H9 (cell line): ENCODE measurements around the gene HP1BP3. TPM values are rescaled to one million over a fixed set of nuclear protein-coding genes. Genes with fewer than 3 reads are reported as not detected.

Source experiments
- DNase-seq: peaks from one replicate; pipeline ENCODE4 v3.0.0-alpha.2; 2017
- H2AFZ ChIP-seq: one replicate; pipeline ENCODE4 v1.6.1; 2013; ENCODE audit warnings: mild to moderate bottlenecking, low read length, control low read depth, moderate library complexity
- H2AK5ac ChIP-seq: 2 replicates; pipeline ENCODE4 v1.6.1; 2013; ENCODE audit warnings: low read length, control low read depth, mixed read lengths; ENCODE audit not compliant: insufficient read length
- H2BK120ac ChIP-seq: one replicate; pipeline ENCODE4 v1.6.1; 2013; ENCODE audit warnings: low read depth, mild to moderate bottlenecking, low read length, control low read depth, inconsistent platforms; ENCODE audit not compliant: poor library complexity, severe bottlenecking
- H2BK12ac ChIP-seq: 2 replicates; pipeline ENCODE4 v1.6.1; 2013; ENCODE audit warnings: low read length, control low read depth, mixed read lengths, low read depth; ENCODE audit not compliant: insufficient read length
- H2BK15ac ChIP-seq: 2 replicates; pipeline ENCODE4 v1.6.1; 2013; ENCODE audit warnings: low read depth, low read length, control low read depth
- H2BK20ac ChIP-seq: one replicate; pipeline ENCODE4 v1.6.1; 2013; ENCODE audit warnings: low read depth, mild to moderate bottlenecking, low read length, control low read depth, inconsistent platforms; ENCODE audit not compliant: poor library complexity, severe bottlenecking
- H2BK5ac ChIP-seq: 2 replicates; pipeline ENCODE4 v1.6.1; 2013; ENCODE audit warnings: low read length, control low read depth, mixed read lengths; ENCODE audit not compliant: insufficient read length
- H3K14ac ChIP-seq: 2 replicates; pipeline ENCODE4 v1.6.1; 2013; ENCODE audit warnings: low read length, control low read depth; ENCODE audit not compliant: insufficient read depth
- H3K18ac ChIP-seq: 2 replicates; pipeline ENCODE4 v1.6.1; 2013; ENCODE audit warnings: low read depth, mild to moderate bottlenecking, mixed read lengths, low read length, control low read depth; ENCODE audit not compliant: insufficient read length
- H3K23ac ChIP-seq: 2 replicates; pipeline ENCODE4 v1.6.1; 2013; ENCODE audit warnings: low read length, control low read depth, mixed read lengths, low read depth; ENCODE audit not compliant: insufficient read length
- H3K23me2 ChIP-seq: 2 replicates; pipeline ENCODE4 v1.6.1; 2013; ENCODE audit warnings: low read depth, mild to moderate bottlenecking, mixed read lengths, low read length, control low read depth; ENCODE audit not compliant: insufficient read length, poor library complexity, severe bottlenecking
- H3K27ac ChIP-seq: 2 replicates; pipeline ENCODE4 v1.5.1; 2013; ENCODE audit warnings: low read length, control low read depth, mixed read lengths, low read depth; ENCODE audit not compliant: insufficient read length
- H3K27me3 ChIP-seq: 2 replicates; pipeline ENCODE4 v1.6.1; 2013; ENCODE audit warnings: low read length, control low read depth, inconsistent platforms; ENCODE audit not compliant: insufficient read depth
- H3K4ac ChIP-seq: 2 replicates; pipeline ENCODE4 v1.6.1; 2013; ENCODE audit warnings: low read depth, mild to moderate bottlenecking, control low read depth, inconsistent platforms, low read length, moderate library complexity
- H3K4me1 ChIP-seq: 2 replicates; pipeline ENCODE4 v1.6.1; 2013; ENCODE audit warnings: low read length, control low read depth, inconsistent platforms; ENCODE audit not compliant: insufficient read depth
- H3K4me2 ChIP-seq: 2 replicates; pipeline ENCODE4 v1.6.1; 2013; ENCODE audit warnings: low read length, control low read depth, mixed read lengths; ENCODE audit not compliant: insufficient read length, insufficient read depth
- H3K56ac ChIP-seq: 2 replicates; pipeline ENCODE4 v1.6.1; 2013; ENCODE audit warnings: low read depth, mild to moderate bottlenecking, mixed read lengths, low read length, control low read depth; ENCODE audit not compliant: insufficient read length
- H3K79me1 ChIP-seq: 2 replicates; pipeline ENCODE4 v1.6.1; 2013; ENCODE audit warnings: low read depth, mild to moderate bottlenecking, moderate library complexity, low read length, control low read depth, inconsistent platforms; ENCODE audit not compliant: insufficient read depth, poor library complexity, severe bottlenecking
- H3K79me2 ChIP-seq: 2 replicates; pipeline ENCODE4 v1.6.1; 2013; ENCODE audit warnings: low read length, control low read depth, inconsistent platforms; ENCODE audit not compliant: insufficient read depth
- H3K9ac ChIP-seq: 2 replicates; pipeline ENCODE4 v1.6.1; 2013; ENCODE audit warnings: low read length, control low read depth, mixed read lengths; ENCODE audit not compliant: insufficient read length; ENCODE audit errors: extremely low read depth
- H3K9me3 ChIP-seq: one replicate; pipeline ENCODE4 v1.6.1; 2013; ENCODE audit warnings: low read depth, low read length, inconsistent platforms; ENCODE audit not compliant: control insufficient read depth
- H3T11ph ChIP-seq: one replicate; pipeline ENCODE4 v1.6.1; 2013; ENCODE audit warnings: mild to moderate bottlenecking, low read length, control low read depth, inconsistent platforms
- H4K20me1 ChIP-seq: one replicate; pipeline ENCODE4 v1.6.1; 2013; ENCODE audit not compliant: control insufficient read depth, insufficient read length, insufficient read depth
- H4K5ac ChIP-seq: 2 replicates; pipeline ENCODE4 v1.6.1; 2013; ENCODE audit warnings: low read depth, mild to moderate bottlenecking, mixed read lengths, low read length, control low read depth; ENCODE audit not compliant: insufficient read length
- H4K8ac ChIP-seq: replicated peaks from 2 replicates; pipeline ENCODE4 v1.6.1; 2013; ENCODE audit warnings: low read length, control low read depth, mixed read lengths, low read depth; ENCODE audit not compliant: insufficient read length
- H4K91ac ChIP-seq: 2 replicates; pipeline ENCODE4 v1.6.1; 2013; ENCODE audit warnings: low read depth, mild to moderate bottlenecking, moderate library complexity, mixed read lengths, low read length, control low read depth; ENCODE audit not compliant: insufficient read length
- H3K27ac Mint-ChIP-seq, 3 experiments: 2 replicates in 2 of 3; 3 replicates in 1 of 3; pipeline ENCODE4 v1.8.0; 2020 to 2021; ENCODE audit warnings: mixed read lengths in 3 of 3, mild to moderate bottlenecking in 1 of 3, moderate library complexity in 1 of 3
- H3K27me3 Mint-ChIP-seq: 2 replicates; pipeline ENCODE4 v1.8.0; 2021; ENCODE audit warnings: low read depth, mild to moderate bottlenecking, moderate library complexity, mixed read lengths
- H3K36me3 Mint-ChIP-seq, 3 experiments: 2 replicates in 2 of 3; 3 replicates in 1 of 3; pipeline ENCODE4 v1.8.0; 2020 to 2021; ENCODE audit warnings: low read depth in 3 of 3, mixed read lengths in 3 of 3; ENCODE audit not compliant: insufficient read depth in 1 of 3
- H3K4me1 Mint-ChIP-seq, 2 experiments: 2 replicates each; pipeline ENCODE4 v1.8.0; 2020; ENCODE audit warnings: mixed read lengths in 2 of 2
- H3K4me3 Mint-ChIP-seq, 2 experiments: 2 replicates in 1 of 2; 3 replicates in 1 of 2; pipeline ENCODE4 v1.8.0; 2020 to 2021; ENCODE audit warnings: mild to moderate bottlenecking in 2 of 2, mixed read lengths in 2 of 2, moderate library complexity in 1 of 2
- H3K9me3 Mint-ChIP-seq, 2 experiments: 2 replicates in 1 of 2; 3 replicates in 1 of 2; pipeline ENCODE4 v1.8.0; 2020; ENCODE audit warnings: mild to moderate bottlenecking in 2 of 2, mixed read lengths in 2 of 2, moderate library complexity in 1 of 2
- WGBS: extraction: QIAGEN DNeasy Blood & Tissue Kit; methylation state at CpG from one replicate; pipeline ENCODE4 v1.1.7; 2013; ENCODE audit warnings: missing lambda C conversion rate, low lambda C conversion rate, mixed read lengths; ENCODE audit not compliant: insufficient read length; ENCODE audit errors: extremely low coverage; 5-methylcytosine and 5-hydroxymethylcytosine counted together
- total RNA-seq: library from RNA; stranded (reverse); gene quantifications from 2 replicates; pipeline ENCODE4 v1.2.1, GENCODE V29; 2021
- TF ChIP-seq, protein P1 (sequence below): fragments of 200-600 bp; sonication (generic); conservative IDR thresholded peaks from 3 replicates; pipeline ENCODE4 v1.8.0; 2021; ENCODE audit warnings: antibody characterized with exemption, mild to moderate bottlenecking

The HP1BP3 gene
- total RNA-seq, 1 experiment from 2014 or later, result 127 TPM

- Mint-ChIP-seq H3K27ac (no peak overlapping the region), H3K36me3 (peaks cover 0 to 6% (median 3%) of the 10 kb centered on the region in 3 experiments; a peak in 4 of 7 replicates), H3K4me3 (no peak overlapping the region), H3K27me3 (peaks cover 14% of the 10 kb centered on the region), H3K4me1 (peaks cover 9 to 17% of the 10 kb centered on the region in 2 experiments; a peak in 3 of 4 replicates), H3K9me3 (no peaks in the 10 kb centered on the region)
- H3K79me1 ChIP-seq, result no peaks in the 10 kb centered on the region
- H3K4me2 ChIP-seq, result no peak overlapping the region
- H3T11ph ChIP-seq, result no peak overlapping the region
- no peak overlapping the region for H2AFZ ChIP-seq
- TF ChIP-seq, protein P1, sequence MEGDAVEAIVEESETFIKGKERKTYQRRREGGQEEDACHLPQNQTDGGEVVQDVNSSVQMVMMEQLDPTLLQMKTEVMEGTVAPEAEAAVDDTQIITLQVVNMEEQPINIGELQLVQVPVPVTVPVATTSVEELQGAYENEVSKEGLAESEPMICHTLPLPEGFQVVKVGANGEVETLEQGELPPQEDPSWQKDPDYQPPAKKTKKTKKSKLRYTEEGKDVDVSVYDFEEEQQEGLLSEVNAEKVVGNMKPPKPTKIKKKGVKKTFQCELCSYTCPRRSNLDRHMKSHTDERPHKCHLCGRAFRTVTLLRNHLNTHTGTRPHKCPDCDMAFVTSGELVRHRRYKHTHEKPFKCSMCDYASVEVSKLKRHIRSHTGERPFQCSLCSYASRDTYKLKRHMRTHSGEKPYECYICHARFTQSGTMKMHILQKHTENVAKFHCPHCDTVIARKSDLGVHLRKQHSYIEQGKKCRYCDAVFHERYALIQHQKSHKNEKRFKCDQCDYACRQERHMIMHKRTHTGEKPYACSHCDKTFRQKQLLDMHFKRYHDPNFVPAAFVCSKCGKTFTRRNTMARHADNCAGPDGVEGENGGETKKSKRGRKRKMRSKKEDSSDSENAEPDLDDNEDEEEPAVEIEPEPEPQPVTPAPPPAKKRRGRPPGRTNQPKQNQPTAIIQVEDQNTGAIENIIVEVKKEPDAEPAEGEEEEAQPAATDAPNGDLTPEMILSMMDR, result no peak
- H3K14ac ChIP-seq, result no peak overlapping the region
- H3K23me2 ChIP-seq, result peaks cover 10% of the 10 kb centered on the region
- H2BK120ac ChIP-seq, result no peak overlapping the region
- H3K9ac ChIP-seq, result no peak overlapping the region
- no peak overlapping the region for H3K27ac ChIP-seq
- no peak overlapping the region for H2BK15ac ChIP-seq
- no peak overlapping the region for H2BK12ac ChIP-seq
- no peak overlapping the region for H2BK5ac ChIP-seq
- H3K9me3 ChIP-seq, result no peaks in the 10 kb centered on the region
- no peak overlapping the region for H4K91ac ChIP-seq
- H2BK20ac ChIP-seq, result no peak overlapping the region
- H4K5ac ChIP-seq, result no peak overlapping the region
- DNase-seq, result no peak
- no peak overlapping the region for H2AK5ac ChIP-seq
- H3K27me3 ChIP-seq, result no peaks in the 10 kb centered on the region
- H3K4ac ChIP-seq, result no peak overlapping the region
- no peaks in the 10 kb centered on the region for H4K20me1 ChIP-seq
- H3K4me1 ChIP-seq, result no peaks in the 10 kb centered on the region
- H3K18ac ChIP-seq, result no peak overlapping the region
- H3K79me2 ChIP-seq, result no peaks in the 10 kb centered on the region
- no peak overlapping the region for H3K23ac ChIP-seq
- WGBS, result no CpG with 5 or more reads among the region's 18 CpGs
- no peak overlapping the region for H3K56ac ChIP-seq
- no peak overlapping the region for H4K8ac ChIP-seq
These were observed 88.8 kb downstream of the HP1BP3 start for GRCh38 chr1:20698195-20698910.
